Endothelial cell of umbilical vein (primary cell): ENCODE results near the gene ZRSR2. TPM values are rescaled to one million over a fixed set of nuclear protein-coding genes. Genes with fewer than 3 reads are reported as not detected.

Experiments used
- BruUV-seq: library from RNA; stranded (reverse); fragments of 400-500 nt; replicated peaks from 2 replicates; lab custom pipeline; 2021; lab: Mats Ljungman, UMichigan
- CTCF ChIA-PET: fragments of 300-600, 350-600 bp; sonication (Branson Sonifier 250); formaldehyde crosslinking; loops from one replicate; lab custom pipeline; 2021; ENCODE audit warnings: antibody characterized with exemption, inconsistent platforms; lab: Charles Lee
- POLR2A ChIA-PET: fragments of 300-600, 350-600 bp; sonication (Branson Sonifier 250); formaldehyde crosslinking; loops from one replicate; lab custom pipeline; 2021; ENCODE audit warnings: antibody characterized with exemption, inconsistent platforms; lab: Charles Lee
- DNase-seq: peaks from one replicate; pipeline ENCODE4 v3.0.0-alpha.2; 2011; ENCODE audit warnings: low read depth, low spot score
- FAIRE-seq: peaks from 2 replicates; lab custom pipeline; 2011; peaks lifted over from hg19 to GRCh38; lab: Jason Lieb, UNC
- H2AFZ ChIP-seq: 2 replicates; pipeline ENCODE4 v1.6.0; 2012; ENCODE audit warnings: low read depth, low read length, control low read depth, inconsistent platforms
- H3K27ac ChIP-seq: 2 replicates; pipeline ENCODE4 v1.5.1; 2011; ENCODE audit warnings: low read depth, mild to moderate bottlenecking, control low read depth, low read length, moderate library complexity; ENCODE audit not compliant: insufficient read depth
- H3K27me3 ChIP-seq, 2 experiments: 2 replicates each; pipeline versions ENCODE4 v1.6.0 to v1.6.1; 2011; ENCODE audit warnings: low read length in 2 of 2, mixed read lengths in 1 of 2; ENCODE audit not compliant: control insufficient read depth in 2 of 2, insufficient read depth in 2 of 2
- H3K36me3 ChIP-seq, 2 experiments: 2 replicates in 1 of 2; 3 replicates in 1 of 2; pipeline ENCODE4 v1.5.1; 2011; ENCODE audit warnings: low read length in 2 of 2, mild to moderate bottlenecking in 1 of 2, moderate library complexity in 1 of 2; ENCODE audit not compliant: control insufficient read depth in 2 of 2, insufficient read depth in 2 of 2; ENCODE audit errors: extremely low read depth in 1 of 2
- H3K4me1 ChIP-seq: 3 replicates; pipeline ENCODE4 v1.5.1; 2011; ENCODE audit warnings: mild to moderate bottlenecking, low read length; ENCODE audit not compliant: control insufficient read depth, insufficient read depth; ENCODE audit errors: extremely low read depth
- H3K4me2 ChIP-seq: 2 replicates; pipeline ENCODE4 v1.6.1; 2011; ENCODE audit warnings: low read length, control low read depth, mixed read lengths; ENCODE audit not compliant: insufficient read depth
- H3K4me3 ChIP-seq, 3 experiments: fragments of 200-600 bp in 1 of 3; sonication (generic), shearing (Covaris generic) in 1 of 3; replicated peaks in 1 of 3; 2 replicates each; pipeline ENCODE4 v1.5.1; 2011 to 2016; ENCODE audit warnings: control low read depth in 3 of 3, low read length in 3 of 3, mild to moderate bottlenecking in 2 of 3, inconsistent platforms in 1 of 3, low read depth in 1 of 3, moderate library complexity in 1 of 3; ENCODE audit not compliant: insufficient read depth in 1 of 3
- H3K79me2 ChIP-seq: 2 replicates; pipeline ENCODE4 v1.6.0; 2012; ENCODE audit warnings: low read length, inconsistent platforms; ENCODE audit not compliant: control insufficient read depth, insufficient read depth
- H3K9ac ChIP-seq: replicated peaks from 2 replicates; pipeline ENCODE3; 2011; ENCODE audit warnings: low read length, control low read depth; ENCODE audit not compliant: insufficient read depth; ENCODE audit errors: extremely low read depth
- H3K9me1 ChIP-seq: replicated peaks from 3 replicates; pipeline ENCODE4 v1.6.0; 2011; ENCODE audit warnings: mild to moderate bottlenecking, low read length; ENCODE audit not compliant: control insufficient read depth, insufficient read depth; ENCODE audit errors: extremely low read depth
- H3K9me3 ChIP-seq: replicated peaks from 2 replicates; pipeline ENCODE4 v1.5.1; 2012; ENCODE audit warnings: low read length, inconsistent platforms; ENCODE audit not compliant: control insufficient read depth, insufficient read depth
- H4K20me1 ChIP-seq: replicated peaks from 2 replicates; pipeline ENCODE3; 2011; ENCODE audit warnings: mild to moderate bottlenecking, low read length; ENCODE audit not compliant: control insufficient read depth, insufficient read depth; ENCODE audit errors: extremely low read depth
- EZH2 ChIP-seq: IDR thresholded peaks from 2 replicates; pipeline ENCODE4 v1.6.1; 2012; ENCODE audit warnings: borderline replicate concordance, low read depth, mild to moderate bottlenecking, moderate library complexity, low read length, inconsistent platforms; ENCODE audit not compliant: severe bottlenecking
- FOS ChIP-seq: IDR thresholded peaks from 2 replicates; pipeline ENCODE4 v1.6.1; 2011; ENCODE audit warnings: mild to moderate bottlenecking, low read length, moderate library complexity, borderline replicate concordance; ENCODE audit not compliant: insufficient read depth
- JUN ChIP-seq: IDR thresholded peaks from 2 replicates; pipeline ENCODE4 v1.6.1; 2011; ENCODE audit warnings: borderline replicate concordance, low read depth; ENCODE audit not compliant: insufficient read length, insufficient read depth
- dilution Hi-C: fragments of 300-500 bp; cut with MboI; formaldehyde crosslinking; loops from one replicate; pipeline ENCODE4 v1.15.0; 2019; ENCODE audit warnings: low sequenced_read_pairs; ENCODE audit not compliant: extremely low pct_ligation_motif_present
- intact Hi-C: fragments of 100-400 bp; cut with micrococcal nuclease; formaldehyde crosslinking; loops from one replicate; pipeline ENCODE4 v1.10.0; 2022
- polyA plus RNA-seq, 4 experiments: library from polyadenylated mRNA; depleted of rRNA in 3 of 4; stranded (reverse) in 3 of 4; unstranded in 1 of 4; fragments of >200 nt; gene quantifications; 2 replicates each; pipeline versions ENCODE4 v1.2.1 to v1.2.3, GENCODE V29; 2011 to 2012; ENCODE audit warnings: missing spikeins in 1 of 4
- total RNA-seq: library from RNA; stranded (reverse); gene quantifications from 2 replicates; pipeline ENCODE4 v1.2.3, GENCODE V29; 2021
- TF ChIP-seq, protein P1 (sequence below), 2 donors: IDR thresholded peaks; 1 replicate in 1 of 2; 2 replicates in 1 of 2; pipeline ENCODE4 v1.5.1; 2011; ENCODE audit warnings: low read length in 2 of 2, mild to moderate bottlenecking in 2 of 2, moderate library complexity in 2 of 2, control low read depth in 1 of 2, inconsistent platforms in 1 of 2, low read depth in 1 of 2; ENCODE audit not compliant: insufficient read depth in 1 of 2; ENCODE audit errors: extremely low read depth in 1 of 2

Gene ZRSR2
- total and polyA plus RNA-seq, 2 donors (not counting 3 experiments of a cell fraction or from before 2014, with no cell fraction given) = 3.3 to 8.1 TPM

DNA sequence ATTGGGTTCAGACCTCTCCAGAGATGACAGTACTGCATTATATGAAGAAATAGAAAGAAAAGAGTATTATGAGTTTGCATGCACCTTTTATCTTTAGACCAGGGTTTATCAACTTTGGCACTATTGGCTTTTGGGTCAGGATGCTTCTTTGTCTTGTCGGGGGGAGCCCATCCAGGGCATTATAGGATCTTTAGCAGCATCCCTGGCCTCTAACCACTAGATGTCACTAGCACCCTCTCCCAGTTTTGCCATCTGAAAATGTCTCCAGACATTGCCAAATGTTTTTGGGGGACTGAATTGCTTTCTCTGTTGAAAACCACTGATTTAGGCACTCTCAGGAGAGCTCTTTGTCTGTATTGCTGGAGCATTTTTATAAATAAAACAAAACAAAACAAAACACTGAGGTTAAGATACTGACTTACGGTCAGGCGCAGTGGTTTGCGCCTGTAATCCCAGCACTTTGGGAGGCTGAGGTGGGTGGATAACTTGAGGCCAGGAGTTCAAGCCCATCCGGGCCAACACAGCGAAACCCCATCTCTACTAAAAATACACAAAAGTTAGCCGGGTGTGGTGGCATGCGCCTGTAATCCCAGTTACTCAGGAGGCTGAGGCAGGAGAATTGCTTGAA is 28.6 kb upstream of the ZRSR2 start:
- no peaks in the 10 kb centered on the region for H4K20me1 ChIP-seq
- peak; percentile 20 for DNase-seq
- intact Hi-C loops (loop anchor here (1.0 to 10.0 kb wide), 2 partner anchors 212 to 683 kb away; no protein-coding TSS in a partner anchor), dilution Hi-C loops (no loop called here)
- H3K27ac ChIP-seq = no peak overlapping the region
- no peaks in the 10 kb centered on the region for H3K4me1 ChIP-seq
- H2AFZ ChIP-seq = no peak overlapping the region
- no peaks in the 10 kb centered on the region for H3K27me3 ChIP-seq
- no peak overlapping the region for H3K9ac ChIP-seq
- H3K9me3 ChIP-seq = no peaks in the 10 kb centered on the region
- H3K36me3 ChIP-seq = no peaks in the 10 kb centered on the region
- H3K79me2 ChIP-seq = no peaks in the 10 kb centered on the region
- no TSS peak for BruUV-seq
- no peak overlapping the region for H3K4me2 ChIP-seq
- ChIA-PET CTCF (no interaction called here), POLR2A (no interaction called here)
- no peak overlapping the region for H3K4me3 ChIP-seq
- TF ChIP-seq, protein P1, sequence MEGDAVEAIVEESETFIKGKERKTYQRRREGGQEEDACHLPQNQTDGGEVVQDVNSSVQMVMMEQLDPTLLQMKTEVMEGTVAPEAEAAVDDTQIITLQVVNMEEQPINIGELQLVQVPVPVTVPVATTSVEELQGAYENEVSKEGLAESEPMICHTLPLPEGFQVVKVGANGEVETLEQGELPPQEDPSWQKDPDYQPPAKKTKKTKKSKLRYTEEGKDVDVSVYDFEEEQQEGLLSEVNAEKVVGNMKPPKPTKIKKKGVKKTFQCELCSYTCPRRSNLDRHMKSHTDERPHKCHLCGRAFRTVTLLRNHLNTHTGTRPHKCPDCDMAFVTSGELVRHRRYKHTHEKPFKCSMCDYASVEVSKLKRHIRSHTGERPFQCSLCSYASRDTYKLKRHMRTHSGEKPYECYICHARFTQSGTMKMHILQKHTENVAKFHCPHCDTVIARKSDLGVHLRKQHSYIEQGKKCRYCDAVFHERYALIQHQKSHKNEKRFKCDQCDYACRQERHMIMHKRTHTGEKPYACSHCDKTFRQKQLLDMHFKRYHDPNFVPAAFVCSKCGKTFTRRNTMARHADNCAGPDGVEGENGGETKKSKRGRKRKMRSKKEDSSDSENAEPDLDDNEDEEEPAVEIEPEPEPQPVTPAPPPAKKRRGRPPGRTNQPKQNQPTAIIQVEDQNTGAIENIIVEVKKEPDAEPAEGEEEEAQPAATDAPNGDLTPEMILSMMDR (IDR thresholded peaks at IDR 0.05; ENCODE audit: extremely low read depth in 1 of 2, insufficient read depth in 1 of 2, low read depth in 1 of 2, low read length in 2 of 2) = peak; percentile 36 to 69
- TF ChIP-seq JUN = no peak
- TF ChIP-seq EZH2 = no peak
- no peak for TF ChIP-seq FOS
- H3K9me1 ChIP-seq = no peaks in the 10 kb centered on the region
- FAIRE-seq = peak; percentile 85
